ENCODE measurements around the gene AKAP8. TPM values are rescaled to one million over a fixed set of nuclear protein-coding genes. Genes with fewer than 3 reads are reported as not detected.
A peak's percentile ranks its signal among the peaks of the same experiment; 100 is the strongest.
"Not testable (repeated sequence)": the region's sequence is repeated elsewhere in the genome, so short reads cannot be mapped to it uniquely, and the experiment has no call there.

The AKAP8 gene
- total RNA-seq, 2 experiments from 2014 or later, result 55.6 to 59.0 TPM

DNA sequence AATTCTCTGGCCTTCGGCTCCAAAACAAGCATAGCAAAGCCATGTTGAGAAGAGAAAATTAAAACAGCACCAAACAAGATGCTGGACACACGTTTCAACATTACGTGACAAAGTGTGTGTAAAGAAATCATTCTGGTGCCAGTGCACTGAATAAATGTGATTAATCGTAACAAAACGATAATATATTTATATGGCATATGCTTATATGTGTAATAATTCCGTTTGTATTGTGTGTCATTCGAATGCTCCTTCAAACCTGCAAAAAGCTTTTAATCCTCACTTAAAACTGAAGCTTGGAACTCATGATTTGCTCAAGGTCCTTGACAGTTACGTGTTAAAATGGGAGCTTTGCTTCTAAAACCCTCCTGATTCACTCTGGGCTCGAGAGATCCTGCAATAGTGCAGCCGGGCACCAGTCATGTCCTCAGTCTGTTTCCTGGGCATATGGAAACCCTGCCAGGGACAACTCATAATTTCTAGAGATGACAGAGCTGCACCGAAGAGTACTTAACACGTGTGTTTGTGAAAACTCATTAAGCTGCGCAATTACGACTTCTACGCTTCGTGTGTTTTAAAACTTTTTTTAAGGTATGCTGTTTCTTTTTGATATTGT, 39.9 kb upstream of the AKAP8 start:
- Mint-ChIP-seq H3K4me3 (peak overlapping the region; percentile 92), H3K9me3 (ENCODE audit: low read depth) (no peaks in the 10 kb centered on the region), H3K27ac (peak overlapping the region; percentile 70), H3K27me3 (no peaks in the 10 kb centered on the region), H3K4me1 (peaks cover 36% of the 10 kb centered on the region), H3K36me3 (peaks cover 30% of the 10 kb centered on the region)
- CTCF ChIA-PET, result interaction anchor here (0.6 to 7.6 kb wide), 43 partner anchors 10 to 847 kb away, joined by 3 to 198 read pairs (median 5); partner anchors contain the start of genes AKAP8, BRD4, NDUFB7 and RASAL3
- DNase-seq, result no peak
- ATAC-seq, result no peak

DNA sequence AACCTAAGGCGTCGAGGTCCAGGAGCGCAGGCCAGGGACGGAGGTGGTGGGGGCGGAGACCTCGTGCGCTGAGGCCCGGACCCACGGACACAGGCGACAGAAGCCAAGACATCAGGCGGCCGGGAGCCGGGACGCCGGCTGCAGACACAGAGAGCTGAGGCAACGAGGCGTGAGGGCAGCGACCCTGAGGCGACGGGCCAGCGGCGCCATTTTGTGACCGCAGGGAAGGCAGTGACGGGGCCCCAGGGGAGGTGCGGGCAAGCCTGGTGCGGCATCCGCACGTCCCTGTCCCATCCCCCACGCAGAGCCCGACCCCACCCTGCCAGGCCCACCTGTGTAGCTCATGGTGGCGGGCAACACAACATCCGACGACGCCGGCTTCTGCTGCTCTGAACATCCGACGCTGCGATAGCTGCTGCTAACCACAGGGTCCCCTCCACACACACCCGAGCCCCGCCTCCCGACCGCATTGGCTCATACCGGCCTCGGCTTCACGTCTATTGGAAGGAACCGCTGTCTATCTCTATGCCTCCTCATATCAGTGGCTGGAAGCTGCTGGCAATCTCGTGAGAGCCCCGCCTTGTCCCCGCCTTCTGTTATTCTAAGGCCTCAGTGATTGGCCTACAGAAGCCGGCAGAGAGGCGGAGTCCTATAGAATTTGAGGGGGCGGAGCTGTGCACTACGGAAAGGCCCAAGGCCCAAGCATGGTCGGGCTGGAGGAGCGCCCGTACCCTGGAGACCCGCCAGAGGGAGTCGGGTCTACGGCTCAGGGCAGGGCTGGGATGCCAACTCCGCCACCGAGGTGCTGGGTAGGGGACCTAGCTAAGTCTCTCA, 39.2 kb upstream of the AKAP8 start, which contains the start of gene AKAP8L:
Gene AKAP8L, minus strand, starts transcription at position 410 of the 834 bp plus-strand sequence. Its CDS starts 65 bp downstream, at position 345.
- Mint-ChIP-seq H3K27ac (peak within 1 kb of the TSS; percentile 94), H3K9me3 (ENCODE audit: low read depth) (no peaks in the 10 kb centered on the region), H3K36me3 (peaks cover 24% of the 10 kb centered on the region), H3K27me3 (no peaks in the 10 kb centered on the region), H3K4me1 (peaks cover 36% of the 10 kb centered on the region), H3K4me3 (peak within 1 kb of the TSS; percentile 92)
- ATAC-seq (peak; percentile 98), DNase-seq (peak; percentile 100)
- CTCF ChIA-PET, result interaction anchor here (0.6 to 7.6 kb wide), 43 partner anchors 9 to 846 kb away, joined by 3 to 198 read pairs (median 5); partner anchors contain the start of genes AKAP8, BRD4, NDUFB7 and RASAL3

DNA sequence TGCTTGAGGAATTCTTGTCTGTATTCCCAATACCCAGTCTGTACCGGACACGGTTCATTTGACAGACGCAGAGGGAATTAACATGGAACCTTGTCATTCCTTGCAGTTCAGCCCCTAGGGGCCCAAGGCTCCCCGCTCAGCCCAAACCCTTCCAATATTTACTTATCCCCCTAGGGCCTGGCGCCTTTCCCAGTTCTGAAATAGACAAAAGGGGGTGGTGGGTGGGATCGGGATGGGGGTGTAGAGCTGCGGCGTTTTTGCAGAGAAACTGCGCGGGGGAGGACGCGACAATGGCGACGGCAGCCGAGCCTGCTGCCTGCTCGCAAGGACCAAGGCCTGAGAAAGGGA, 38.6 kb upstream of the AKAP8 start:
- peak overlapping the region; percentile 92 for H3K4me3 Mint-ChIP-seq
- DNase-seq (no peak), ATAC-seq (no peak)
- CTCF ChIA-PET, result interaction anchor here (1.0 to 7.6 kb wide), 21 partner anchors 12 to 419 kb away, joined by 3 to 198 read pairs (median 9); partner anchors contain the start of genes AKAP8 and RASAL3
- H3K27ac Mint-ChIP-seq, result peak overlapping the region; percentile 94
- H3K27me3 Mint-ChIP-seq, result no peaks in the 10 kb centered on the region
- H3K36me3 Mint-ChIP-seq, result peaks cover 19% of the 10 kb centered on the region
- H3K4me1 Mint-ChIP-seq, result peaks cover 39% of the 10 kb centered on the region
- no peaks in the 10 kb centered on the region for H3K9me3 Mint-ChIP-seq (ENCODE audit: low read depth)

DNA sequence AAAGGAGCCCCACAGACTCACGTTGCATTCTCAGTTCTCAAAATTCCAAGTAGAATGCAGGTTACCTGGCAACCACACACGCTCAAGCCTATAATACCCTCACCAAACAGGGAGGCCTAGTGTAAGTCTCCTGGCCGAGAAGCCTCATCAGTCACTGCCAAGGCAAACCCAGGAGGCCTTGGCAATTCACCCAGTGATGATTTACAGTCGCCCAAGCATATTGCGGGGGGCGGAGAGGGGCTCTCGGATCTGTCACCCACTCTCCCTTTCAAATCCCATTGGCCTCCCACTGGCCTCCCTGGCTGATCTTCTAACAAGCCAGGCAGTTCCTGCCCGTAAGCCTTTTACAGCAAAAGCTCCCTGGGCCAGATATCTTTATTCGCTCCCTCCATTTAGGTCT, 38.1 kb upstream of the AKAP8 start:
- H3K4me3 Mint-ChIP-seq, result peak overlapping the region; percentile 92
- H3K27ac Mint-ChIP-seq, result peak overlapping the region; percentile 94
- H3K9me3 Mint-ChIP-seq (ENCODE audit: low read depth), result no peaks in the 10 kb centered on the region
- H3K4me1 Mint-ChIP-seq, result peaks cover 42% of the 10 kb centered on the region
- ATAC-seq (no peak), DNase-seq (no peak)
- CTCF ChIA-PET, result interaction anchor here (1.9 to 7.6 kb wide), 7 partner anchors 12 to 241 kb away, joined by 5 to 198 read pairs (median 17); partner anchors contain the start of gene RASAL3
- H3K27me3 Mint-ChIP-seq, result no peaks in the 10 kb centered on the region
- peaks cover 14% of the 10 kb centered on the region for H3K36me3 Mint-ChIP-seq

DNA sequence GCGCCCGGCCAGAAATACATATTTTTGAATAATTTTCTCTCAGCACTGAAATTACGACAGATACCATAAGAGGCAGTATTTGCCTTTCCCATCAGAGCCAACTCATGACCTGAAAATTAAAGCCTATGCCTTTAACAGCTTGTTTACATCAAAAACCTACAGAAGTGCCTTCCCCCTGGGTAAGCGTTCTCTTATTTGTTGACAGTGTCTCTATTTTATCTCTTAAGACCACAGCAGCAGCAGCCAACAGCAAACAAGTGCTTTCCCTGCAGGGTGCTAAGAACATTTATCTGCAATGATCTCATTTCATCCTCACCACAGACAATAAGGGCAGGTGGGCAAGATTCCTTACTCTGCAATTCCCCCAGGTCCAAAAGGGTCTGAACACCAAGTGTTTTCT, 33.2 kb upstream of the AKAP8 start:
- Mint-ChIP-seq H3K27ac (no peak overlapping the region), H3K9me3 (ENCODE audit: low read depth) (no peaks in the 10 kb centered on the region), H3K36me3 (peaks cover 16% of the 10 kb centered on the region), H3K27me3 (no peaks in the 10 kb centered on the region), H3K4me1 (peaks cover 32% of the 10 kb centered on the region), H3K4me3 (no peak overlapping the region)
- DNase-seq (no peak), ATAC-seq (no peak)
- CTCF ChIA-PET, result no interaction called here

DNA sequence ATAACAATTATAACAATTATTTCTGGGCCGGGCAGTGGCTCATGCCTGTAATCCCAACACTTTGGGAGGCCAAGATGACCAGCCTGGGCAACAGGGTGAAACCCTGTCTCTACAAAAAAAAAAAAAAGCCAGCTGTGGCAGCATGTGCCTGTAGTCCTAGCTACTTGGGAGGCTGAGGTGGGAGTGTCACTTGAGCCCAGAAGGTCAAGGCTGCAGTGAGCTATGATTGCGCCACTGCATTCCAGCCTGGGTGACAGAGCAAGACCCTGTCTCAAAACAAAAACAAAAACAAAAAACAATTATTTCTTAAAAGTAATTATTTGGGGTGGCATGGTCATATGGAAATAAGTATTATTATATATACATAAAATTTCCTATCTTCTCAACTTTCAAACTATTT, 31.8 kb upstream of the AKAP8 start:
- CTCF ChIA-PET; H3K4me3 Mint-ChIP-seq; ATAC-seq; H3K27me3 Mint-ChIP-seq; DNase-seq; H3K27ac Mint-ChIP-seq; H3K9me3 Mint-ChIP-seq (ENCODE audit: low read depth): not testable (repeated sequence)
- peaks cover 15% of the 10 kb centered on the region for H3K36me3 Mint-ChIP-seq
- peaks cover 20% of the 10 kb centered on the region for H3K4me1 Mint-ChIP-seq

DNA sequence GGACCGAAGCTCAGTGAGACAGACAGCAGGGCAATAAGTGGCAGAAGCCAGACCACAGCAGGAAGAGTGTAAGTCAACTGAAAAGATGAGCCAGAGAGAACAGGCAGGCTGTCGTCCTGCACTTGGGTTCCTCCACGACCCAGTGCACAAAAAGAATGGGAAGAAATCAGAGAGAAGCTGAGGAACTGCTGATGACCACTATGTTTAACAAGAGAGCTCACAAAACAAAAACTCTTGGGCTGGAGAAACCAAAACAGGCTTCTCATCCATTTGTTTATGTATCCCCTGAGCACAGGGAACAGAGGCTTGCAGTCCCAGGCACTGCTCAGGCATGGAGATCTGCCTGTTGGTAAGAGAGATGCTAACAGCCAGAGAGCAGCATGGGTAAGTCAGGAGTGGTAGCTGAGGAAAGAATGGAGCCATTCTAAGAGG, 25.2 kb upstream of the AKAP8 start:
- CTCF ChIA-PET, result interaction anchor here (1.0 kb wide), 1 partner anchor 14 kb away, joined by 5 read pairs; the partner anchor contains the start of gene AKAP8L
- Mint-ChIP-seq H3K27me3 (no peaks in the 10 kb centered on the region), H3K4me3 (no peak overlapping the region), H3K27ac (peak overlapping the region; percentile 58), H3K36me3 (peaks cover 16% of the 10 kb centered on the region), H3K9me3 (ENCODE audit: low read depth) (no peaks in the 10 kb centered on the region), H3K4me1 (peaks cover 16% of the 10 kb centered on the region)
- DNase-seq (no peak), ATAC-seq (peak; percentile 20)

DNA sequence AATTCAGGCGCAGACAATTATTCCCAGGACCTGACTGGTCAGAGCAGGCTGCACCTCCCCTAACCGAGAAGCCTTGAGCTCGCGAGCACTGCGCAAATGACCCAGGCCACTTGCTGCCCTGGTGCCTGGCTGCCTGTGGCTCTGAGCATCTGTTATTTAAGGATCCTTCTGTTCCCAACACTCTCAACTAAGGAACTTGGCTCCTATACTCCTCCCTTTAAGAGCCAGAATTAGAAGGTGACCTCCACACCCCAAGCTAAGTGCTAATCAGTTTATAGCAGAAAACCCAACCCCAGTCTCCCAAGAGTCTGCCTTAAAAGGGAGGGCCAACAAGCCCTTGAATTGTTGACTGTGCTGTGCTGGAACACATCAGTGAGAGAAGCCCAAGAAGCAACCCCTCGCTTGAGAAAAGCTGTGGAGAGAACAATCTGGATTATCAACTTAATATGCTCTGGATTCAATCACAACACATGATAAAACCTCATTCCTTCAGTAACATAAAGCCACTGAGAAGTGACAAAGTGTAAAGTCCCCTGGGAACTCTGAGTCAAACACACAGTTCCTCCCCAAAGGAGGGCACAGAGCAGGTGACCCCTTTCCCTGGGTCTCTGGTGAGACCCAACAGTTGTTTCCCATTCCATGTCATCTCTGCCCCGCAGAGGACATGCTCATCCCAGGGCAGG, 24.7 kb upstream of the AKAP8 start:
- peaks cover 15% of the 10 kb centered on the region for H3K36me3 Mint-ChIP-seq
- H3K9me3 Mint-ChIP-seq (ENCODE audit: low read depth), result no peaks in the 10 kb centered on the region
- CTCF ChIA-PET, result no interaction called here
- DNase-seq (no peak), ATAC-seq (no peak)
- no peak overlapping the region for H3K4me3 Mint-ChIP-seq
- no peak overlapping the region for H3K27ac Mint-ChIP-seq
- H3K27me3 Mint-ChIP-seq, result no peaks in the 10 kb centered on the region
- H3K4me1 Mint-ChIP-seq, result peaks cover 12% of the 10 kb centered on the region

DNA sequence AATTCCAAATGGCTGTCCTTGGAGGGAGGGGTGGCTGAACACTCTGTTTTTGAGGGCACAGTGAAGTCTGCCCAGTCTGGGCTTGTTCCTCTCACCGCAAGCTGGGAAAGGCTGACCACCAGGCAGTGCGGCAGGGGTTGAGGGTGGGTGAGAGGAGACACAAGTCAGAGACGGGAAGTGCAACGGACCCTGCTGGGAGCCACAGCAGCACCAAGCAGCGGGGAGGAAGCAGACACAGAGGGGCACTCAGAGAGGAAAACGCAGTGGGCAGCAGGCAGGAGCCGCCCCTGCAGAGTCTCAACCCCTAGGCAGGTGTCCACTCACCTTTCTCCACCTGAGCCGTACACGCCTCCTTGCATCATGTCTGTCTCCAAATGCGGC, 23.6 kb upstream of the AKAP8 start:
- H3K4me3 Mint-ChIP-seq, result no peak overlapping the region
- H3K27me3 Mint-ChIP-seq, result no peaks in the 10 kb centered on the region
- H3K36me3 Mint-ChIP-seq, result peaks cover 13% of the 10 kb centered on the region

DNA sequence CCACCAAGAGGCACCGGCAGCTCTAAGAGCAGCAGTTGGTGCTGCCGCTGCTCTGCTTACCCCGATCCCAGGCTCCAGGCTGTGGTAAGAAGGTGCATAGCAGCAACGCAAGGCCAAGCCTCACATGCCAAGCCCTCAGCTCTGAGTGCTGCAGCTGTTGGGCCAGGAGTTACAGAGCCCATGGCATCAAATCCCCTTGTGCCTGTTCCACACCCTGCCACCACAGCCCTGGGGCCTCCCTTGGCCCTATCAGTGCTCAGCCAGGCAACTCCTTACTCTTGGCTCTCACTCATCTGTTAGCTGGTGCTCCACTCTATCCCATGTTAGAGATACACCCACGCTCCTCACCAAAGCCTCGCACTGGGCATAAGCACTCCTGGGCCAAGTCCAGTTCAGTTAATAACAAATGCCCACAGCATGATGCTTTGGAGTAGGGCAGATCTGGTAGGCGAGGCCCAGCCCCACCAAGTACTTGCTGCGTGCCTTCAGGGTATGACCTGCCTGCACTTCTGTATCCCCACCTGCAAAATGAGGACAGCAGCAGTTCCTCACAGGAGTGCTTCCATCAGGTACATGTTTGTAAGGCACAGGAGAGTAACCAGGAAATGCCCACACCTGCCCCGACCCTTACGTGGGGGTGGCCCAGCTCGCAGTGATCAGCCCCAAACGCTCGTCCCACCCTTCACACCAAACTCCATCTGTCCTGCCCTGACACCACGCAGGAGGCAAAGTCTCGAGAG, 23.0 kb upstream of the AKAP8 start:
- ATAC-seq, result no peak
- CTCF ChIA-PET, result interaction anchor here (1.4 kb wide), 1 partner anchor 17 kb away, joined by 3 read pairs; the partner anchor contains the start of gene AKAP8L
- Mint-ChIP-seq H3K4me1 (peaks cover 7% of the 10 kb centered on the region), H3K9me3 (ENCODE audit: low read depth) (no peaks in the 10 kb centered on the region), H3K27me3 (no peaks in the 10 kb centered on the region), H3K4me3 (no peak overlapping the region), H3K27ac (no peak overlapping the region), H3K36me3 (peaks cover 17% of the 10 kb centered on the region)
- DNase-seq, result no peak

More for the DNA sequence above, 23.6 kb upstream of the AKAP8 start:
- H3K27ac Mint-ChIP-seq, result no peak overlapping the region
- no peak for ATAC-seq
- CTCF ChIA-PET, result no interaction called here
- peaks cover 12% of the 10 kb centered on the region for H3K4me1 Mint-ChIP-seq
- no peaks in the 10 kb centered on the region for H3K9me3 Mint-ChIP-seq (ENCODE audit: low read depth)
- DNase-seq, result no peak

DNA sequence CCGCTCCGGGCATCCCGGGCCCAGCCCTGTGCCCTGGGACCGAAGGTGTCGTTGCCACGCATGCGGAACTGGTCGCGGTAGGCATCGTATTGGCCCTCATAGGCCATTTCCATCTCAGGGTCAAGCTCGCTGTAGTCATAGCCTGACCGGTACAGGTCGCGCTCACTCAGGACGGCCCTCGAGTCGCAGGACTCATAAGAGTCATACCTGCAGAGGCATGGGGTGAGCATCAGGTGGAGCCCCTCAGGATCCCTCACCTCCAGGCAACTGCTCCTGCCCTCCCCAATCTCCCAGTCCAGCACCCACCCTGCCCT, 21.8 kb upstream of the AKAP8 start:
- DNase-seq (no peak), ATAC-seq (no peak)
- Mint-ChIP-seq H3K4me3 (no peak overlapping the region), H3K36me3 (peaks cover 27% of the 10 kb centered on the region), H3K27me3 (no peaks in the 10 kb centered on the region), H3K27ac (no peak overlapping the region), H3K9me3 (ENCODE audit: low read depth) (no peaks in the 10 kb centered on the region), H3K4me1 (peaks cover 7% of the 10 kb centered on the region)
- CTCF ChIA-PET, result interaction anchor here (1.4 kb wide), 1 partner anchor 18 kb away, joined by 3 read pairs; the partner anchor contains the start of gene AKAP8L

DNA sequence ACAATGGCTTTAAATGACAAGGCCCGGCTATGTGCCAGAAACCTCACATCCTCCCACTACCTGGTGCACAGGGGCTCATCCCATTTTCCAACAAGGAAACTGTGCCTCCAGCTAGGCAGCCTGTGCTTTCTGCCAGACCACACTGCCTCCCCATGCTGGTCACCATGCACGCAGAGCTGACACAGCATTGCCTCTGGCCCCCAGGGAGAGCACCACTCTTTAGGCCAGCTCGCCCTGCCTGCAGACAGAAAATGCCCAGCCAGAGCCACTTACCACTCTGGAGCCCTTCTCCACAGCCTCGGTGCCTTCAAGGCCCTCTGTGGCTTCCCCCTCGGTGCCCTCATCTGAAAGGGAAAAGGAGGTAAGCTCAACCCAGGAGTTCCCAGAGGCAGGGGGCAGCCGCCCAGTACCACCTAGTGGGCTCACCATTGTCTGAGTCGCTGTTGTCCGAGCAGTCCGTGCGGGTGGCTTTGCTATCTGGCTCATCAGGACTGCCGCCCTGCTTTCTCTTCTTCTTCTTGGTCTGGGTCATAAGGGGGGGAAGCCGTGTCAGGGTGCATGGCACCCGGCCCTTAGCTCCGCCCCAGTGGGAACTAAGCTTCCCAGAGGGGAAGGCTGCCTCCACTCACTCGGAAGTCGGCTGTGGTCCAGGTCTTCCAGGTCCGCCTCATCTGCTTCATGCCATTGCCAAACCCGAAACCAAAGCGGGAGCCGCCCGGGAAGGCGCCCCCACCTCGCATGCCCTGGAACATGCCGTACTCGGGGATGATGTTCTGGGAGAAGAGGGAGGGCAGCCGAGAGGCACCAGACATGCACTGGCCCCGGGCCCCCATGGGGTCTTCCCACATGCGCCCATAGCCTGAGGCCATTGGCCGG, 21.2 kb upstream of the AKAP8 start:
- Mint-ChIP-seq H3K27ac (no peak overlapping the region), H3K9me3 (ENCODE audit: low read depth) (no peaks in the 10 kb centered on the region), H3K27me3 (no peaks in the 10 kb centered on the region), H3K4me3 (no peak overlapping the region), H3K36me3 (peaks cover 30% of the 10 kb centered on the region), H3K4me1 (peaks cover 7% of the 10 kb centered on the region)
- CTCF ChIA-PET, result interaction anchor here (1.4 kb wide), 1 partner anchor 18 kb away, joined by 3 read pairs; the partner anchor contains the start of gene AKAP8L
- DNase-seq (no peak), ATAC-seq (no peak)

All from activated CD8-positive, alpha-beta memory T cell treated with anti-CD3 and anti-CD28 coated beads, Interleukin-2, amount 10 ng/mL, durations not matched to agents 7 days and 5 days (primary cell).